Astrocyte of the cerebellum (primary cell): ENCODE measurements around the gene DISC1.

Experiments used
- DNase-seq: peaks from one replicate; pipeline ENCODE4 v3.0.0-alpha.2; 2011; ENCODE audit warnings: low read depth
- H3K4me3 ChIP-seq: 2 replicates; pipeline ENCODE4 v1.5.1; 2011; ENCODE audit warnings: mild to moderate bottlenecking, low read depth, low read length, moderate library complexity
- CTCF ChIP-seq: IDR thresholded peaks from 2 replicates; pipeline ENCODE4 v1.5.1; 2012; ENCODE audit warnings: low read length, low read depth, moderate library complexity, mild to moderate bottlenecking; ENCODE audit errors: missing control alignments
- in situ Hi-C: cut with HindIII; loops from 2 replicates; pipeline ENCODE4 v1.10.0; 2017; ENCODE audit warnings: low sequenced_read_pairs

The DISC1 gene

GRCh38 chr1:231596337-231596791 is 30.2 kb upstream of the DISC1 start:
- no peak overlapping the region for H3K4me3 ChIP-seq
- in situ Hi-C loops: loop anchor here (25.0 kb wide), 1 partner anchor 234 kb away; no protein-coding TSS in a partner anchor
- DNase-seq: no peak
- TF ChIP-seq CTCF: no peak

- TF ChIP-seq CTCF: no peak
- no peak overlapping the region for H3K4me3 ChIP-seq
- in situ Hi-C loops: loop anchor here (25.0 kb wide), 1 partner anchor 236 kb away; no protein-coding TSS in a partner anchor
- DNase-seq: no peak
These were observed 28.6 kb upstream of the DISC1 start for GRCh38 chr1:231597971-231598370.

GRCh38 chr1:231600458-231600976 is 26.1 kb upstream of the DISC1 start:
- no peak for TF ChIP-seq CTCF
- H3K4me3 ChIP-seq: no peak overlapping the region

GRCh38 chr1:231601824-231602672 is 24.5 kb upstream of the DISC1 start:
- in situ Hi-C loops: no loop called here
- DNase-seq: no peak
- no peak for TF ChIP-seq CTCF
- H3K4me3 ChIP-seq: no peak overlapping the region

More at GRCh38 chr1:231600458-231600976, 26.1 kb upstream of the DISC1 start:
- DNase-seq: no peak
- in situ Hi-C loops: no loop called here

GRCh38 chr1:231602673-231602984 is 24.0 kb upstream of the DISC1 start:
- H3K4me3 ChIP-seq: no peak overlapping the region
- no peak for TF ChIP-seq CTCF
- in situ Hi-C loops: no loop called here
- no peak for DNase-seq

GRCh38 chr1:231603598-231604275 is 22.9 kb upstream of the DISC1 start:
- H3K4me3 ChIP-seq: peak overlapping the region; percentile 37
- in situ Hi-C loops: no loop called here
- peak; percentile 26 for DNase-seq
- peak; percentile 67 for TF ChIP-seq CTCF
